Prostate gland (tissue), 2 donors: ENCODE measurements around the gene DDX19B.

Source experiments
- POLR2A ChIP-seq: fragments of 450-650 bp; IDR thresholded peaks from one replicate; pipeline ENCODE4 v1.6.1; 2016; ENCODE audit warnings: antibody characterized with exemption, mild to moderate bottlenecking
- POLR2AphosphoS5 ChIP-seq: sonication (generic); formaldehyde crosslinking; IDR thresholded peaks from one replicate; pipeline ENCODE4 v1.6.1; 2017; ENCODE audit warnings: antibody characterized with exemption
- TF ChIP-seq, protein P1 (sequence below), 4 experiments: fragments of 200-600 bp in 2 of 4; fragments of 450-650 bp in 2 of 4; sonication (generic) in 2 of 4; IDR thresholded peaks; 1 replicate in 3 of 4; 2 replicates in 1 of 4; pipeline ENCODE4 v1.5.1; 2016 to 2019; ENCODE audit warnings: antibody characterized with exemption in 4 of 4, mild to moderate bottlenecking in 2 of 4, moderate library complexity in 2 of 4

DNA sequence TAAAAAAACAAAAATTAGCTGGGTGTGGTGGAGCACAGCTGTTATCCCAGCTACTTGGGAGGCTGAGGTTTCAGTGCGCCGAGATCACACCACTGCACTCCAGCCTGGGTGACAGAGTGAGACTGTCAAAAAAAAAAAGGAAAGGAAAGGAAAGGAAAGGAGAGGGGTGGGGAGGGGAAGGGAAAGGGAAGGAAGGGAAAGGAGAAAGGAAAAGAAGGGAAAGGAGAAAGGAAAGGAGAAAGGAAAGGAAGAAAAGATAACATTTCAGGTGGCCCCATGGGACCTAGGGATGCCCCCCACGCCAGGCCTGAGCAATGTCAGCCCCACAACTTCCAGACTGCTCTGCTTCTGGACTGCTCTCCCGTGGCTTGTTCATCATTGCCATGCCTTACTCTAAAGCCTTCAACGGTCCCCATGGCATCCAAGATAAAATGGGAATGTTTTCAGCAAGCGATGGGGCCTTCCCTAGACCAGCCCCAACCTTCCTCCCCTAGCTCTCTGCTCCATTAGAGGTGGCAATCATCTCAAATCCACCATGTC, 84.5 kb downstream of the DDX19B start:
- no peak for TF ChIP-seq POLR2AphosphoS5
- TF ChIP-seq POLR2A, result no peak
- TF ChIP-seq, protein P1, sequence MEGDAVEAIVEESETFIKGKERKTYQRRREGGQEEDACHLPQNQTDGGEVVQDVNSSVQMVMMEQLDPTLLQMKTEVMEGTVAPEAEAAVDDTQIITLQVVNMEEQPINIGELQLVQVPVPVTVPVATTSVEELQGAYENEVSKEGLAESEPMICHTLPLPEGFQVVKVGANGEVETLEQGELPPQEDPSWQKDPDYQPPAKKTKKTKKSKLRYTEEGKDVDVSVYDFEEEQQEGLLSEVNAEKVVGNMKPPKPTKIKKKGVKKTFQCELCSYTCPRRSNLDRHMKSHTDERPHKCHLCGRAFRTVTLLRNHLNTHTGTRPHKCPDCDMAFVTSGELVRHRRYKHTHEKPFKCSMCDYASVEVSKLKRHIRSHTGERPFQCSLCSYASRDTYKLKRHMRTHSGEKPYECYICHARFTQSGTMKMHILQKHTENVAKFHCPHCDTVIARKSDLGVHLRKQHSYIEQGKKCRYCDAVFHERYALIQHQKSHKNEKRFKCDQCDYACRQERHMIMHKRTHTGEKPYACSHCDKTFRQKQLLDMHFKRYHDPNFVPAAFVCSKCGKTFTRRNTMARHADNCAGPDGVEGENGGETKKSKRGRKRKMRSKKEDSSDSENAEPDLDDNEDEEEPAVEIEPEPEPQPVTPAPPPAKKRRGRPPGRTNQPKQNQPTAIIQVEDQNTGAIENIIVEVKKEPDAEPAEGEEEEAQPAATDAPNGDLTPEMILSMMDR (IDR thresholded peaks at IDR 0.05), result no peak
